GM12878 (cell line): ENCODE results near the gene NAA15.

Experiments used
- ATF7 ChIP-seq: fragments of 450-650 bp; IDR thresholded peaks from 2 replicates; pipeline ENCODE4 v1.6.1; 2016; ENCODE audit warnings: low read depth, mild to moderate bottlenecking
- BCLAF1 ChIP-seq: fragments of 450-650 bp; IDR thresholded peaks from 2 replicates; pipeline ENCODE4 v1.6.1; 2017; ENCODE audit warnings: antibody characterized with exemption, mild to moderate bottlenecking, moderate library complexity
- EGR1 ChIP-seq, 2 experiments: IDR thresholded peaks; 1 replicate in 1 of 2; 2 replicates in 1 of 2; pipeline ENCODE4 v1.6.1; 2011 to 2012; ENCODE audit warnings: low read depth in 2 of 2, low read length in 2 of 2, borderline replicate concordance in 1 of 2, mild to moderate bottlenecking in 1 of 2, moderate library complexity in 1 of 2
- ETV6 ChIP-seq, 2 experiments: fragments of 450-650 bp in 1 of 2; IDR thresholded peaks in 1 of 2; conservative IDR thresholded peaks in 1 of 2; 2 replicates each; pipeline ENCODE4 v1.6.1; 2014; ENCODE audit warnings: antibody characterized with exemption in 1 of 2, borderline replicate concordance in 1 of 2, low read depth in 1 of 2, mild to moderate bottlenecking in 1 of 2, moderate library complexity in 1 of 2
- FOS ChIP-seq: IDR thresholded peaks from 3 replicates; pipeline ENCODE4 v1.6.1; 2011; ENCODE audit warnings: borderline replicate concordance; ENCODE audit not compliant: insufficient read length; ENCODE audit errors: extremely low read depth
- MYC ChIP-seq: IDR thresholded peaks from 2 replicates; pipeline ENCODE4 v1.6.1; 2011; ENCODE audit warnings: mild to moderate bottlenecking, low read length, moderate library complexity, inconsistent platforms; ENCODE audit not compliant: insufficient read depth, insufficient replicate concordance, insufficient read length, severe bottlenecking
- PML ChIP-seq: IDR thresholded peaks from 2 replicates; pipeline ENCODE4 v1.6.1; 2012; ENCODE audit warnings: low read length, inconsistent platforms
- POLR2AphosphoS5 ChIP-seq: IDR thresholded peaks from 2 replicates; pipeline ENCODE4 v1.6.1; 2011; ENCODE audit warnings: mild to moderate bottlenecking, low read length, inconsistent platforms
- ZBTB33 ChIP-seq: fragments of 450-650 bp; IDR thresholded peaks from 2 replicates; pipeline ENCODE4 v1.6.1; 2017; ENCODE audit warnings: mild to moderate bottlenecking
- ZZZ3 ChIP-seq: IDR thresholded peaks from 2 replicates; pipeline ENCODE4 v1.6.1; 2011; ENCODE audit warnings: low read depth; ENCODE audit not compliant: control insufficient read depth, insufficient read length
- TF ChIP-seq, protein P1 (sequence below), 3 experiments: IDR thresholded peaks in 2 of 3; conservative IDR thresholded peaks in 1 of 3; 2 replicates each; pipeline ENCODE4 v1.5.1; 2011; ENCODE audit warnings: low read depth in 3 of 3, low read length in 3 of 3, mild to moderate bottlenecking in 3 of 3, control low read depth in 2 of 3, moderate library complexity in 2 of 3, inconsistent platforms in 1 of 3, mixed read lengths in 1 of 3; ENCODE audit not compliant: control insufficient read depth in 2 of 3, insufficient read depth in 1 of 3; ENCODE audit errors: extremely low read depth in 1 of 3
- TF ChIP-seq, protein P2 (sequence below): IDR thresholded peaks from 2 replicates; pipeline ENCODE4 v1.6.1; 2011; ENCODE audit warnings: low read depth, low read length, improper control_type of control experiment, borderline replicate concordance

- TF ChIP-seq FOS (no peak), ZBTB33 (no peak), MYC (no peak), PML (no peak), POLR2AphosphoS5 (no peak), EGR1 (IDR thresholded peaks at IDR 0.05; ENCODE audit: borderline replicate concordance in 1 of 2, low read depth in 2 of 2, low read length in 2 of 2) (no peak), ETV6 (conservative IDR thresholded peaks at IDR 0.05 in 1 of 2, IDR thresholded peaks at IDR 0.05 in 1 of 2; ENCODE audit: borderline replicate concordance in 1 of 2, low read depth in 1 of 2) (no peak), ZZZ3 (no peak), BCLAF1 (no peak), ATF7 (no peak)
- TF ChIP-seq, protein P1, sequence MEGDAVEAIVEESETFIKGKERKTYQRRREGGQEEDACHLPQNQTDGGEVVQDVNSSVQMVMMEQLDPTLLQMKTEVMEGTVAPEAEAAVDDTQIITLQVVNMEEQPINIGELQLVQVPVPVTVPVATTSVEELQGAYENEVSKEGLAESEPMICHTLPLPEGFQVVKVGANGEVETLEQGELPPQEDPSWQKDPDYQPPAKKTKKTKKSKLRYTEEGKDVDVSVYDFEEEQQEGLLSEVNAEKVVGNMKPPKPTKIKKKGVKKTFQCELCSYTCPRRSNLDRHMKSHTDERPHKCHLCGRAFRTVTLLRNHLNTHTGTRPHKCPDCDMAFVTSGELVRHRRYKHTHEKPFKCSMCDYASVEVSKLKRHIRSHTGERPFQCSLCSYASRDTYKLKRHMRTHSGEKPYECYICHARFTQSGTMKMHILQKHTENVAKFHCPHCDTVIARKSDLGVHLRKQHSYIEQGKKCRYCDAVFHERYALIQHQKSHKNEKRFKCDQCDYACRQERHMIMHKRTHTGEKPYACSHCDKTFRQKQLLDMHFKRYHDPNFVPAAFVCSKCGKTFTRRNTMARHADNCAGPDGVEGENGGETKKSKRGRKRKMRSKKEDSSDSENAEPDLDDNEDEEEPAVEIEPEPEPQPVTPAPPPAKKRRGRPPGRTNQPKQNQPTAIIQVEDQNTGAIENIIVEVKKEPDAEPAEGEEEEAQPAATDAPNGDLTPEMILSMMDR (IDR thresholded peaks at IDR 0.05 in 2 of 3, conservative IDR thresholded peaks at IDR 0.05 in 1 of 3; ENCODE audit: control insufficient read depth in 2 of 3, extremely low read depth in 1 of 3, insufficient read depth in 1 of 3, low read depth in 3 of 3, low read length in 3 of 3): no peak
- TF ChIP-seq, protein P2, sequence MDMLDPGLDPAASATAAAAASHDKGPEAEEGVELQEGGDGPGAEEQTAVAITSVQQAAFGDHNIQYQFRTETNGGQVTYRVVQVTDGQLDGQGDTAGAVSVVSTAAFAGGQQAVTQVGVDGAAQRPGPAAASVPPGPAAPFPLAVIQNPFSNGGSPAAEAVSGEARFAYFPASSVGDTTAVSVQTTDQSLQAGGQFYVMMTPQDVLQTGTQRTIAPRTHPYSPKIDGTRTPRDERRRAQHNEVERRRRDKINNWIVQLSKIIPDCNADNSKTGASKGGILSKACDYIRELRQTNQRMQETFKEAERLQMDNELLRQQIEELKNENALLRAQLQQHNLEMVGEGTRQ: no peak
Observed at GRCh38 chr4:139319571-139319970, 18.3 kb downstream of the NAA15 start.
